GM23338 (cell line): ENCODE measurements around the gene RFX7. TPM values are rescaled to one million over a fixed set of nuclear protein-coding genes. Genes with fewer than 3 reads are reported as not detected.

Experiments used
- ATAC-seq: fragments of 200-7000 bp; cut with Tn5 transposase; 3 replicates; pipeline ENCODE4 v1.9.1; 2020
- DNase-seq: peaks from one replicate; pipeline ENCODE4 v3.0.0-alpha.2; 2015; ENCODE audit warnings: low spot score
- H2AFZ ChIP-seq: fragments of 200-600 bp; sonication (generic); 2 replicates; pipeline ENCODE4 v1.8.0; 2016; ENCODE audit warnings: antibody characterized with exemption, mild to moderate bottlenecking, moderate library complexity
- H3F3A ChIP-seq: fragments of 200-600 bp; sonication (generic); replicated peaks from 2 replicates; pipeline ENCODE4 v1.8.0; 2017; ENCODE audit warnings: antibody characterized with exemption, mixed run types, low read depth
- H3K27ac ChIP-seq: fragments of 200-600 bp; sonication (generic); 2 replicates; pipeline ENCODE4 v1.6.1; 2016; ENCODE audit warnings: low read depth
- H3K27me3 ChIP-seq: fragments of 200-600 bp; sonication (generic); 2 replicates; pipeline ENCODE4 v1.8.0; 2016; ENCODE audit warnings: mild to moderate bottlenecking, mixed run types, moderate library complexity; ENCODE audit not compliant: insufficient read depth
- H3K36me3 ChIP-seq: fragments of 200-600 bp; sonication (generic); 2 replicates; pipeline ENCODE4 v1.8.0; 2016; ENCODE audit warnings: mild to moderate bottlenecking; ENCODE audit not compliant: insufficient read depth
- H3K4me1 ChIP-seq: fragments of 200-600 bp; sonication (generic); 2 replicates; pipeline ENCODE4 v1.8.0; 2016; ENCODE audit warnings: mild to moderate bottlenecking, moderate library complexity; ENCODE audit not compliant: insufficient read depth
- H3K4me2 ChIP-seq: fragments of 200-600 bp; sonication (generic); 2 replicates; pipeline ENCODE4 v1.7.1; 2017; ENCODE audit warnings: mixed run types
- H3K4me3 ChIP-seq: fragments of 200-600 bp; sonication (generic); 2 replicates; pipeline ENCODE4 v1.6.1; 2016; ENCODE audit warnings: mixed run types
- H3K79me2 ChIP-seq: fragments of 200-600 bp; sonication (generic); replicated peaks from 2 replicates; pipeline ENCODE4 v1.8.0; 2017; ENCODE audit warnings: mild to moderate bottlenecking; ENCODE audit not compliant: insufficient read depth
- H3K9me2 ChIP-seq: fragments of 200-600 bp; sonication (generic); 2 replicates; pipeline ENCODE4 v1.8.0; 2017; ENCODE audit not compliant: insufficient read depth
- H4K20me1 ChIP-seq: fragments of 200-600 bp; sonication (generic); replicated peaks from 2 replicates; pipeline ENCODE4 v1.8.0; 2017; ENCODE audit warnings: mild to moderate bottlenecking; ENCODE audit not compliant: insufficient read depth
- H3K27ac Mint-ChIP-seq: 2 replicates; pipeline ENCODE4 v1.8.0; 2020; ENCODE audit warnings: inconsistent platforms, mild to moderate bottlenecking, moderate library complexity, mixed read lengths
- H3K27me3 Mint-ChIP-seq: 3 replicates; pipeline ENCODE4 v1.8.0; 2022; ENCODE audit warnings: low read depth, mild to moderate bottlenecking, moderate library complexity, mixed read lengths, inconsistent platforms; ENCODE audit not compliant: insufficient read depth, poor library complexity
- H3K36me3 Mint-ChIP-seq: 3 replicates; pipeline ENCODE4 v1.8.0; 2021; ENCODE audit warnings: low read depth, mild to moderate bottlenecking, inconsistent platforms, moderate library complexity, mixed read lengths
- H3K4me1 Mint-ChIP-seq: 3 replicates; pipeline ENCODE4 v1.8.0; 2020; ENCODE audit warnings: mild to moderate bottlenecking, inconsistent platforms, mixed read lengths
- H3K4me3 Mint-ChIP-seq: 3 replicates; pipeline ENCODE4 v1.8.0; 2021; ENCODE audit warnings: moderate library complexity, mild to moderate bottlenecking, inconsistent platforms, mixed read lengths
- H3K9me3 Mint-ChIP-seq: 3 replicates; pipeline ENCODE4 v1.8.0; 2020; ENCODE audit warnings: moderate library complexity, mild to moderate bottlenecking, inconsistent platforms, mixed read lengths
- CREB1 ChIP-seq: fragments of 250-450 bp; sonication (Bioruptor Pico); IDR thresholded peaks from 2 replicates; pipeline ENCODE4 v1.5.0; 2020; ENCODE audit warnings: low read depth, mild to moderate bottlenecking, moderate library complexity
- CTCF ChIP-seq, 2 experiments: fragments of 200-600 bp in 1 of 2; sonication (generic) in 1 of 2; conservative IDR thresholded peaks; 2 replicates each; pipeline versions ENCODE4 v1.5.1 to v1.6.1; 2016 to 2017; ENCODE audit warnings: antibody characterized with exemption in 2 of 2, low read depth in 2 of 2, mild to moderate bottlenecking in 2 of 2, moderate library complexity in 1 of 2
- EZH2 ChIP-seq: fragments of 200-600 bp; sonication (generic); IDR thresholded peaks from one replicate; pipeline ENCODE4 v1.8.0; 2017; ENCODE audit warnings: antibody characterized with exemption, mild to moderate bottlenecking, low read depth; ENCODE audit not compliant: unreplicated experiment
- EZH2phosphoT487 ChIP-seq: fragments of 200-600 bp; sonication (generic); IDR thresholded peaks from one replicate; pipeline ENCODE4 v1.8.1; 2018; ENCODE audit warnings: antibody characterized with exemption; ENCODE audit not compliant: unreplicated experiment
- JUNB ChIP-seq: IDR thresholded peaks from one replicate; pipeline ENCODE4 v1.6.1; 2016; ENCODE audit warnings: antibody characterized with exemption; ENCODE audit not compliant: unreplicated experiment
- NANOG ChIP-seq: IDR thresholded peaks from 2 replicates; pipeline ENCODE4 v1.6.1; 2016; ENCODE audit warnings: antibody characterized with exemption, borderline replicate concordance
- POLR2AphosphoS5 ChIP-seq: IDR thresholded peaks from 2 replicates; pipeline ENCODE4 v1.6.1; 2016; ENCODE audit warnings: antibody characterized with exemption, low read depth
- REST ChIP-seq: IDR thresholded peaks from one replicate; pipeline ENCODE4 v1.6.1; 2018; ENCODE audit warnings: antibody characterized with exemption; ENCODE audit not compliant: unreplicated experiment
- STAT1 ChIP-seq: IDR thresholded peaks from one replicate; pipeline ENCODE4 v1.6.1; 2016; ENCODE audit warnings: antibody characterized with exemption; ENCODE audit not compliant: unreplicated experiment
- ZNF114 ChIP-seq: fragments of 250-450 bp; sonication (Bioruptor Pico); IDR thresholded peaks from 2 replicates; pipeline ENCODE4 v1.5.0; 2020; ENCODE audit warnings: mild to moderate bottlenecking, moderate library complexity
- ZNF331 ChIP-seq: fragments of 250-450 bp; sonication (Bioruptor Pico); IDR thresholded peaks from 2 replicates; pipeline ENCODE4 v1.5.0; 2020; ENCODE audit warnings: low read depth, mild to moderate bottlenecking, moderate library complexity
- polyA plus RNA-seq: library from polyadenylated mRNA; unstranded; fragments of >200 nt; fragmentation: Nextera tagmentation; extraction: Ambion mirVana; gene quantifications from 2 replicates; pipeline ENCODE4 v1.2.1, GENCODE V29; 2016
- total RNA-seq: library from RNA; depleted of rRNA; stranded (reverse); fragments of >200 nt; shearing (Covaris generic); gene quantifications from 2 replicates; pipeline ENCODE4 v1.2.3, GENCODE V29; 2014

The RFX7 gene
- total and polyA plus RNA-seq, 2 experiments from 2014 or later: 17.6 to 33.6 TPM

- peaks cover 2% of the 10 kb centered on the region for H3K27me3 Mint-ChIP-seq
These were observed 44.6 kb downstream of the RFX7 start for GRCh38 chr15:56199038-56199437.

GRCh38 chr15:56194035-56194434, 49.6 kb downstream of the RFX7 start:
- Mint-ChIP-seq H3K4me3 (no peak overlapping the region), H3K36me3 (no peaks in the 10 kb centered on the region; the same call in 2 of the 3 replicates), H3K27ac (no peak overlapping the region), H3K4me1 (peaks cover 19% of the 10 kb centered on the region), H3K27me3 (peaks cover 2% of the 10 kb centered on the region), H3K9me3 (no peaks in the 10 kb centered on the region)
- no peak for ATAC-seq
- Histone ChIP-seq H3K27me3 (no peaks in the 10 kb centered on the region), H3K27ac (no peak overlapping the region), H3K9me2 (no peaks in the 10 kb centered on the region), H2AFZ (no peak overlapping the region), H3F3A (no peaks in the 10 kb centered on the region), H3K4me3 (no peak overlapping the region), H3K4me1 (peaks cover 10% of the 10 kb centered on the region), H4K20me1 (peaks cover 32% of the 10 kb centered on the region), H3K36me3 (no peaks in the 10 kb centered on the region), H3K79me2 (peaks cover 100% of the 10 kb centered on the region), H3K4me2 (no peak overlapping the region)
- DNase-seq: no peak
- TF ChIP-seq NANOG (no peak), ZNF114 (CRISPR knock-in tag) (no peak), JUNB (no peak), CREB1 (CRISPR knock-in tag) (no peak), REST (no peak), CTCF (conservative IDR thresholded peaks at IDR 0.05; ENCODE audit: low read depth in 2 of 2) (no peak), EZH2 (no peak), STAT1 (no peak), ZNF331 (CRISPR knock-in tag) (no peak), POLR2AphosphoS5 (no peak)

More at GRCh38 chr15:56199038-56199437, 44.6 kb downstream of the RFX7 start:
- H3K36me3 Mint-ChIP-seq: no peaks in the 10 kb centered on the region; the same call in 2 of the 3 replicates
- peaks cover 18% of the 10 kb centered on the region for H3K4me1 Mint-ChIP-seq
- Histone ChIP-seq H2AFZ (no peak overlapping the region), H4K20me1 (peaks cover 15% of the 10 kb centered on the region), H3K4me3 (no peak overlapping the region), H3K27me3 (no peaks in the 10 kb centered on the region), H3K36me3 (no peaks in the 10 kb centered on the region), H3K27ac (no peak overlapping the region), H3K4me1 (no peaks in the 10 kb centered on the region; the same call in 1 of the 2 replicates), H3K9me2 (no peaks in the 10 kb centered on the region), H3F3A (no peaks in the 10 kb centered on the region), H3K4me2 (no peak overlapping the region), H3K79me2 (peaks cover 100% of the 10 kb centered on the region)
- no peak for DNase-seq
- no peaks in the 10 kb centered on the region for H3K9me3 Mint-ChIP-seq
- no peak overlapping the region for H3K4me3 Mint-ChIP-seq
- no peak for TF ChIP-seq EZH2phosphoT487
- TF ChIP-seq POLR2AphosphoS5: no peak
- no peak for TF ChIP-seq CREB1 (CRISPR knock-in tag)
- no peak for TF ChIP-seq CTCF (conservative IDR thresholded peaks at IDR 0.05; ENCODE audit: low read depth in 2 of 2)
- TF ChIP-seq NANOG: no peak
- TF ChIP-seq STAT1: no peak
- H3K27ac Mint-ChIP-seq: no peak overlapping the region
- ATAC-seq: no peak
